Measurements from ENCODE around the gene PTPRM. TPM values are rescaled to one million over a fixed set of nuclear protein-coding genes. Genes with fewer than 3 reads are reported as not detected.

Gene PTPRM
- total RNA-seq, 4 donors from 2014 or later, result 206 to 337 (median 255) TPM

DNA sequence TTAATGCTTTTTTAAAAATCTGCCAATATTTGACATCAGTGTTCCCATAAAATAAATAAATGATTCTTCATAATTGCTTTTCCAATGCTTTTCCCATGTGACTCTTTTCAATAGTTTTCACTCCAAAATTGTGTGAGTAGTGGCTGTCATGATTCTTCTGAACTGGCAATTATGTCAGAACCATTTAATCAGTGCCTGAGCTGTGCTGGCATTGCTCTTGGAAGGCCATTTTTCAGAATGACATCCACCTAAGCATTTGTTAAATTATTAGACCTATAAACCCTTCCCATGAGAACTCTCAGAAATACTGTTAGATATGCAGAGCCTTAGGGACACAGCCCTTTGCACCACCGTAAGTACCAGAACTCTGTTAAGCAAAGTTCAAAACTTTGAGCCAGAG is 707.3 kb downstream of the PTPRM start:
- TF ChIP-seq, protein P1, sequence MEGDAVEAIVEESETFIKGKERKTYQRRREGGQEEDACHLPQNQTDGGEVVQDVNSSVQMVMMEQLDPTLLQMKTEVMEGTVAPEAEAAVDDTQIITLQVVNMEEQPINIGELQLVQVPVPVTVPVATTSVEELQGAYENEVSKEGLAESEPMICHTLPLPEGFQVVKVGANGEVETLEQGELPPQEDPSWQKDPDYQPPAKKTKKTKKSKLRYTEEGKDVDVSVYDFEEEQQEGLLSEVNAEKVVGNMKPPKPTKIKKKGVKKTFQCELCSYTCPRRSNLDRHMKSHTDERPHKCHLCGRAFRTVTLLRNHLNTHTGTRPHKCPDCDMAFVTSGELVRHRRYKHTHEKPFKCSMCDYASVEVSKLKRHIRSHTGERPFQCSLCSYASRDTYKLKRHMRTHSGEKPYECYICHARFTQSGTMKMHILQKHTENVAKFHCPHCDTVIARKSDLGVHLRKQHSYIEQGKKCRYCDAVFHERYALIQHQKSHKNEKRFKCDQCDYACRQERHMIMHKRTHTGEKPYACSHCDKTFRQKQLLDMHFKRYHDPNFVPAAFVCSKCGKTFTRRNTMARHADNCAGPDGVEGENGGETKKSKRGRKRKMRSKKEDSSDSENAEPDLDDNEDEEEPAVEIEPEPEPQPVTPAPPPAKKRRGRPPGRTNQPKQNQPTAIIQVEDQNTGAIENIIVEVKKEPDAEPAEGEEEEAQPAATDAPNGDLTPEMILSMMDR (IDR thresholded peaks at IDR 0.05; ENCODE audit: low read depth), result no peak

DNA sequence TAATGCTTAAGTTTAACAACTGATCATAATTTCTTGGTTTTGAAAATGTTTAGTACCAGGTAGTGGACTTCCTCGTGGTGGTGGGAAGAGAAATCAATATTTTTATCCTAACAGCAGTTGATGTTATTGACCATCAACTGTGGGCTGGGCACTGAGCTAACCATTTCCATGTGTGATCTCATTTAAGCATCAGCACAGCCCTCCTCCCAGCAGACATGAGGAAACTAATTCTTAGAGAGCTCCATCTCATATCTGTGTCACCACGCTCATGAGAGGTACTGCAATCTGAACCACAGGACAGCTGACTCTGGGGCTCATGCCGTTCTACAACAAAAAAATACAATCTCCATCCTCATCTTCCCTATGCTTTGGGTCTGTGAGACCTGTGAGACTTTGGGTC is 709.3 kb downstream of the PTPRM start:
- TF ChIP-seq, protein P1 (IDR thresholded peaks at IDR 0.05; ENCODE audit: low read depth), result no peak

DNA sequence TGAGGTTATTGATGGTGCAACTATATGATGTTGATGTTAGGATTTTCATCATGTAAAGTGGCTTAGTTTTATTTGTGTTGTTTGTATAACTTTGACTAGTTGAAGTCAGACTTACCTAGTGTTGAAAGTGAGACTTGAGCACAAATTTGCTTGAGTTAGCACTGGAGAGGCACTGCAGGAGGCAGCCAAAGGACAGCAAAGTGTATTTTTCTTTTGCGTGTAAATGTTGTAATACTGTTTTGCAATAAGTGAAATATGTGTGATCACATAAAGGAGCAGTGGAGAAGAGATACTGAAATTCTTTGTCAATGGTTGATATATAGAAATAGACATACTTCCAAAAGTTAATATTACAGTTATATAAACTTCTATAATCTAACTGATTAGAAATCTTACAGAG is 710.2 kb downstream of the PTPRM start:
- TF ChIP-seq, protein P1 (IDR thresholded peaks at IDR 0.05; ENCODE audit: low read depth), result no peak

DNA sequence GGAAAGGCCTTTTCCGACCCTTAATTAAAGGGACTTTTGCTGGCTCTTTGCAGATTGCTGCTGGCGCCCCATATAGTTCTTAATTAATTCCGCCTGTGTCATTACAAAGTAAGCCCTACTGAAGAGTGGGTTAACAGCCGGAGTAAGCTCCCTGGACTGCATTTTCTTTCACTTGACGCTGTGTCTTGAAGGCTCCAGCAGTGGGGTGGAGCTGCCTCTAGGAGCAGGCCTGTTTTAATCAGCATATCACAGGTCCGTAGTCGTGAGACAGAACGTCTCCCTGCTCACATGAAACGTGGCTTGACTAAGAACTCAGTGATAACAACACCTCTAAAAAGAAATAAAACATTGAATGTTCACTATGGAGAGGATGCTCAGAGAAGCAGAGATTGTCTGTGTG is 712.2 kb downstream of the PTPRM start:
- TF ChIP-seq, protein P1 (IDR thresholded peaks at IDR 0.05; ENCODE audit: low read depth), result no peak

DNA sequence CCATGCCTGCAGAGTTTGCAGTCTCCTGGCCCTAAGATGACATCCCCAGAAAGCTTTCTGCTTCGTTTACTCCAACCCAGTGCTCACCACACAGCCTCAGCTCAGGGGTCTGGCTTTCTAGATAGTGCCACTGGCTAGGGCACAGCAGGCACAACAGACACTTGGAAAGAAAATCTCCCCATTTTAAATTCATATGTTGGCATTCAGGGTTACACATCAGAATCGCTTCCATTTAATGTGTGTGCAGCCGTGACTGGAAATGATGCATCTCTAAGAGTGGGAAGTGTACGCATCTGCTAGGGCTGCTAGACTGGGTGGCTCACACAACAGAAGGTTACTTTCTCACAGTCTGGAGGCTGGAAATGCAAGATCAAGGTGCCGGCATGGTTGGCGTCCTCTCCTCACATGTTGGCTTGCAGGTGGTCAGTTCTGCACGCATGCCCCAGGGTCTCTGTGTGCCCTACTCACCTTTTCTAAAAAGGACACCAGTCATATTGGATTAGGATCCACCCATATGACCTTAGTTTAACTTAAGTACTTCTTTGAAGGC is 712.7 kb downstream of the PTPRM start:
- TF ChIP-seq, protein P1 (IDR thresholded peaks at IDR 0.05; ENCODE audit: low read depth), result no peak

DNA sequence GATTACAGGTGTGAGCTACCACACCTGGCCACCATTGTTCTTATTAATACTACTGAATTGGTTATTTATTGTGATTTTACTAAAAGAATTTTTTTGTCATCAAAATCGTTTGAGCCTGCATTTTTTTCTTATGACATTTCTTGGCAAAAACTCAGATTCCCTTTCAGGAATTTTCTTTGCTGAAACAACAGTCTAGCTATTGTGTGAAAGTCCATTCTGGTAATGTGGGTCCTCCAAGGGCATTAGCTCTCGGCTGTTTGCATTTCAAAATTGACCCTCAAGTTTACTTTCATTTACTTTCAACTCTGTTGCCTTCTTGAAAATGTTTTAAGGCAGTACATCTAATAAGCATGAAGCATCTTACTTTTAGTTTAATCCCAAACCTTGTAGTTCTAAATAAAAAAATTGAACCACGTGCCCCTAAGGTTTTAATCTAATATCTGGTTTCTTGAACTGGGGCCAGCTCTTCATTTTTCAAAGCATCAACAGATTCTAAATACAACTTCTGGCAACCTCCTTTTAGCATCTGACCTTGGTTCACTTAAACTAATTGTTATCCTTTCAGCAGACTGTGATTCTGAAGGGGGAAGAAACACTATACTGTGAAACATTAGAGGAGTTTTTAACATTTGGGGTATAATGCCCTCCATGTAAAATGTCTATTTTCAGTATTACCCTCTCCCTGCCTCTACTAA is 716.9 kb downstream of the PTPRM start:
- TF ChIP-seq, protein P1 (IDR thresholded peaks at IDR 0.05; ENCODE audit: low read depth), result no peak

DNA sequence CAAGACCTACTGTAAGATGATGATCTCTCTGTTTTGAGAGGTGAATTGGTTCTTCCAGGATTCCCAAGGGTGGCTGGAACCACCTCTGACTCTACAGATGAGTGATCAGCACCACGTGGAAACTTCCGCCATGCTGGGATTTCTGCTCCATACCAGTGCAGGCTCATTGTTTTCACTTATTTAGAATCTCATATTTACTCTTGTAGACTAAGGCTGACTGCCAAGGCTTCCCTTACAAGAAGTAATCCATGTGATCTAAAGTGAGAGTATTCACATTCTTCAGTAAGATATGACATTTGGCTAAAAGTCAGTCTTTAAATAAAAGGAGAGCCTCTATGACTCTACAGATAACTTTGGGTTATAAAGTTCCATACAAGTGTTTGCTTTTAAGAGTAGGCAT is 719.2 kb downstream of the PTPRM start:
- TF ChIP-seq, protein P1 (IDR thresholded peaks at IDR 0.05; ENCODE audit: low read depth), result no peak

All from subcutaneous adipose tissue (tissue), 4 donors.